Middle frontal gyrus (tissue), 1 donor: ENCODE results near the gene IRS1.

Experiments
- DNase-seq: peaks from one replicate; pipeline ENCODE4 v3.0.0-alpha.2; 2015; ENCODE audit warnings: low spot score; ENCODE audit errors: extremely low spot score

IRS1 gene

GRCh38 chr2:226728996-226729395, 70.6 kb downstream of the IRS1 start:
- no peak for DNase-seq

GRCh38 chr2:226727251-226727650, 72.4 kb downstream of the IRS1 start:
- DNase-seq: no peak

GRCh38 chr2:226726546-226726945, 73.1 kb downstream of the IRS1 start:
- DNase-seq: no peak

GRCh38 chr2:226725126-226725860, 74.3 kb downstream of the IRS1 start:
- no peak for DNase-seq

- DNase-seq: no peak
Observed at GRCh38 chr2:226721541-226721940, 78.1 kb downstream of the IRS1 start.

GRCh38 chr2:226720948-226721347, 78.7 kb downstream of the IRS1 start:
- no peak for DNase-seq

GRCh38 chr2:226717719-226718118, 81.9 kb downstream of the IRS1 start:
- no peak for DNase-seq

GRCh38 chr2:226716126-226716525, 83.5 kb downstream of the IRS1 start:
- no peak for DNase-seq

GRCh38 chr2:226715347-226715990, 84.2 kb downstream of the IRS1 start:
- no peak for DNase-seq

- DNase-seq: no peak
Observed at GRCh38 chr2:226712941-226713340, 86.7 kb downstream of the IRS1 start.

- DNase-seq: no peak
Observed at GRCh38 chr2:226711606-226712296, 87.9 kb downstream of the IRS1 start.

GRCh38 chr2:226707499-226707898, 92.1 kb downstream of the IRS1 start:
- DNase-seq: no peak

GRCh38 chr2:226705965-226706364, 93.7 kb downstream of the IRS1 start:
- DNase-seq: no peak

- DNase-seq: no peak
Observed at GRCh38 chr2:226705133-226705886, 94.3 kb downstream of the IRS1 start.

GRCh38 chr2:226703514-226703913, 96.1 kb downstream of the IRS1 start:
- DNase-seq: no peak

- no peak for DNase-seq
Observed at GRCh38 chr2:226702376-226702775, 97.2 kb downstream of the IRS1 start.

- DNase-seq: no peak
Observed at GRCh38 chr2:226701052-226701451, 98.6 kb downstream of the IRS1 start.

GRCh38 chr2:226699321-226699720, 100.3 kb downstream of the IRS1 start:
- DNase-seq: no peak

GRCh38 chr2:226698671-226699070, 100.9 kb downstream of the IRS1 start:
- no peak for DNase-seq

GRCh38 chr2:226694586-226695284, 104.9 kb downstream of the IRS1 start:
- DNase-seq: no peak

GRCh38 chr2:226694149-226694548, 105.5 kb downstream of the IRS1 start:
- DNase-seq: no peak
